Skeletal muscle cell (primary cell): ENCODE data around the gene GIN1.
"Not testable (repeated sequence)": the region's sequence is repeated elsewhere in the genome, so short reads cannot be mapped to it uniquely, and the experiment has no call there.

Source experiments
- DNase-seq: peaks from one replicate; pipeline ENCODE4 v3.0.0-alpha.2; 2010; ENCODE audit warnings: low read depth
- H3K4me3 ChIP-seq: 2 replicates; pipeline ENCODE4 v1.5.1; 2011; ENCODE audit warnings: low read depth, mild to moderate bottlenecking, control low read depth, low read length, moderate library complexity

GIN1 gene

DNA sequence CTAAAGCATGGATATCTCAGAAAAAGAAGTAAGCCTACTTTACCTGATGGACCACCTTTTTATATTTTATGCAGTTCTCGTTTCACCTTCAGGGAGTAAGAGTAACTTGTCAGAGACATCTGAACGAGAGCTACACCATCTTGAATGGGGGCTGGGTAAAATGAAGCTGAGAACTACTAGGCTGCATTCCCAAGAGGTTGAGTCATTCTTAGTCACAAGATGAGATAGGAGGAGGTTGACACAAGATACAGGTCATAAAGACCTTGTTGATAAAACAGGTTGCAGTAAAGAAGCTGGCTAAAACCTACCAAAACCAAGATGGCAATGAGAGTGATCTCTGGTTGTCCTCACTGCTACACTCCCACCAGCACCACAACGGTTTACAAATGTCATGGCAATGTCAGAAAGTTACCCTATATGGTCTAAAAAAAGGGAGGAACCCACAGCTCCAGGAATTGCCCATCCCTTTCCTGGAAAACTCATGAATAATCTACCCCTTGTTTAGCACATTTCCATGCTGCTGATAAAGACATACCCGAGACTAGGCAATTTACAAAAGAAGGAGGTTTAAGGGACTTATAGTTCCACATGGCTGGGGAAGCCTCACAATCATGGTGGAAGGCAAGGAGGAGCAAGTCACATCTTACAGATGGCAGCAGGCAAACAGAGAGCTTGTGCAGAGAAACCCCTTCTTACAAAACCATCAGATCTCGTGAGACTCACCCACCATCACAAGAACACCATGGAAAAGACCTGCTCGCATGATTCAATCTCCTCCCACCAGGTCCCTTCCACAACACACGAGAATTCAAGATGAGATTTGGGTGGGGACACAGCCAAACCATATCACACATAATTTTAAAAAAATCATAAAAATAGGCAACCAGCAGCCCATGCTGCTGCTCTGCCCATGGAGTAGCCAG, 62.5 kb downstream of the GIN1 start:
- no peak overlapping the region for H3K4me3 ChIP-seq
- DNase-seq: no peak

DNA sequence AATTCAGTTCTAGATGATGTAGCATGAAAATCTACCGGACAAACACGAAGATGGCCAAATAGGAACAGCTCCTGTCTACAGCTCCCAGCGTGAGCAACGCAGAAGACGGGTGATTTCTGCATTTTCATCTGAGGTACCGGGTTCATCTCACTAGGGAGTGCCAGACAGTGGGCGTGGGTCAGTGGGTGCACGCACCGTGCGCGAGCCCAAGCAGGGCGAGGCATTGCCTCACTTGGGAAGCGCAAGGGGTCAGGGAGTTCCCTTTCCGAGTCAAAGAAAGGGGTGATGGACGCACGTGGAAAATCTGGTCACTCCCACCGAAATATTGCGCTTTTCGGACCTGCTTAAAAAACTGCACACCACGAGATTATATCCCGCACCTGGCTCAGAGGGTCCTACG, 73.2 kb downstream of the GIN1 start:
- not testable (repeated sequence) for DNase-seq, H3K4me3 ChIP-seq

DNA sequence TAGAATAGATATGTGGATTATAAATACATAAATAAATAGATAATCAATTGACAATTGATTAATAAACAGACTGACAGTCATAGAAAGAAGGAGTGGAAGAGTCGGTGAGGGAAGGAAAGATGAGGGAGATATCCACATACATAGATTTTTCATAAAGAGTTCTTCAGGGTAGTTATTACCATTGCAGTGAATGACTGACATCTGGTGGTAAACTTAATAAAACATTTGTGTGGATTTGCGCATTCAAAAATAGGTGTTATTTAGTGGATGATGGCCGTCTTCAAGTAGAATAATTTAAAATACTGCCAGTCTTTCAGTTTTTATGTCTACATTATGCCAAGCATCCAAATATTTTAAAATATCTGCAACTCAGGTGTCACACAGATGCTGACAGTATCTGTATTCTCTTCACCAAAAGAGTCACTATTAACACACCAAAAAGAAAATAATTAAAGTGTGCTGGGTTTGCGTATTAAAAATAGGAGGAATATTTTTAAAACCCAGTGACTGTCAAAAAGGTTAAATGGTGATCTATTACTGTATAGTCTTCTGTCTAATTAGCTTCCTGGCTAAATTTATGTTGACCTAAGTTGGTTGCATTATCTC, 78.8 kb downstream of the GIN1 start:
- no peak overlapping the region for H3K4me3 ChIP-seq
- DNase-seq: no peak

DNA sequence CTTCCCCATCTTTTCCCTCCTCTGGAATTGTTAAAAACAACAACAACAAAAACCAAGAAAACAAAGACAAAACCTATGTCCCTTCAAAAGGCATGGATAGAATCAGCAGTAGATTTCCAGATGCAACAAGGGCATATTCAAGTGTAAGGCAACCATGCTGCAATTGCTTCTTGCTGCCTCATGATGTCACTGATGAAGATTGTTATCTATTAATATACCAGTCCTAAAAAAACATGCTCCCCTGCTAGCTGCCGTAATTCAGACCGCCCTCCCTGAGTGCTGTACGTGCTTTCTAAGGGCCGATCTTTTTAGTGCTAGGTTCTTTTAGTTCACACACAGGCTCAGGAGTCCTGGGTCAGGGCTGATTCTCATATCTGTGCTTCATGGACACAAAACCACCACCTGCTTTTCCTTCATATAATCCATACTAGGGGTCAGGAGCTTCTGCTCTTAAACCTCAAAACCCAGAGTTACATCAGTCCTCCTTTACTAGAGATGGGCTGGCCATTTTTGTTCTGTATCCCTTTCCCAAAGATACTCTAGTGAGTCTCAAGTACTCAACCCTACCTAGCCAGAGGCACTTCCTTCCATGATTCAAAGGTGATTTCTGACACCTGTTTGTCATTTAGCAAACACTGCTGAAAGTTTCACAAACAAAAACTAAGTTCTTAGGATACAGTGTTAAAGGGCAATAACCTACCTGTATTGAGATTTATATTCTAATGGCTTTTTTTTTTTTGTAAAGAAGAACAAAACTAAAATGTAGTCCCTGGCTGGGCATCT, 82.1 kb downstream of the GIN1 start:
- DNase-seq: no peak

DNA sequence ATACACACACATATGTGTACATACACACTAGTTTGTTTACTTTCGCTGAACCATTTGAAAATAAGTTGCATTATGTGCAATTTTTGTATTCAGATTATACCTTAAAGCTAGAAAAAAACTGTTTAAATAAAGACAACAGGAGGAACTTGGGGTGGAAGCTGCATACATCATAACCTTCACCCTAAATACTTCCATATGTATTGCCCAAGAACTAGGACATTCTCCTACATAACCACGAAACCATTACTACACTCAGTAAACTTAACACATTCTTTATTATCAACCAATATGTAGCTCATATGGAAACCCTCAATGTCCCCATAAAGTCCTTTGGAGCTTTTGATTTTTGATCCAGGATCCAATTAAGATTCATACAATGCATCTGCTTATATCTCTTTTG, 83.3 kb downstream of the GIN1 start:
- no peak for DNase-seq

More for the DNA sequence above, 82.1 kb downstream of the GIN1 start:
- H3K4me3 ChIP-seq: no peak overlapping the region

More for the DNA sequence above, 83.3 kb downstream of the GIN1 start:
- H3K4me3 ChIP-seq: no peak overlapping the region
